Natural killer cell treated with Interleukin-12 subunit alpha and Interleukin-12 subunit beta and Interleukin-15 and Interleukin-18, amount 100 ng/mL, for 72 hours (primary cell): ENCODE measurements around the gene RPL38. TPM values are rescaled to one million over a fixed set of nuclear protein-coding genes. Genes with fewer than 3 reads are reported as not detected.
A peak's percentile ranks its signal among the peaks of the same experiment; 100 is the strongest.

Experiments
- ATAC-seq, 2 donors: fragments of 150-1000 bp; cut with Tn5 transposase in 1 of 2; sonication (Bioruptor Pico), chemical (Tn5 transposase) in 1 of 2; 2 replicates each; pipeline ENCODE4 v1.10.0; 2021
- DNase-seq: peaks from one replicate; pipeline ENCODE4 v3.0.0; 2022; ENCODE audit warnings: low spot score
- H3K27ac Mint-ChIP-seq, 2 donors: 1 replicate in 1 of 2; 2 replicates in 1 of 2; pipeline ENCODE4 v1.8.0; 2022; ENCODE audit warnings: mixed read lengths in 2 of 2, mild to moderate bottlenecking in 1 of 2, moderate library complexity in 1 of 2
- H3K27me3 Mint-ChIP-seq, 2 donors: 1 replicate in 1 of 2; 2 replicates in 1 of 2; pipeline ENCODE4 v1.8.0; 2022; ENCODE audit warnings: mixed read lengths in 2 of 2
- H3K36me3 Mint-ChIP-seq: one replicate; pipeline ENCODE4 v1.8.0; 2022; ENCODE audit warnings: mixed read lengths
- H3K4me1 Mint-ChIP-seq, 2 donors: 1 replicate in 1 of 2; 2 replicates in 1 of 2; pipeline ENCODE4 v1.8.0; 2022; ENCODE audit warnings: low read depth in 2 of 2, mixed read lengths in 2 of 2, mild to moderate bottlenecking in 1 of 2
- H3K4me3 Mint-ChIP-seq: one replicate; pipeline ENCODE4 v1.8.0; 2022; ENCODE audit warnings: mixed read lengths
- H3K9me3 Mint-ChIP-seq: 2 replicates; pipeline ENCODE4 v1.8.0; 2022; ENCODE audit warnings: mixed read lengths
- total RNA-seq, 2 donors: library from RNA; stranded (reverse); gene quantifications; one replicate each; pipeline ENCODE4 v1.2.3, GENCODE V29; 2022

RPL38 gene
- total RNA-seq, 2 donors from 2014 or later: 593 to 982 TPM

DNA sequence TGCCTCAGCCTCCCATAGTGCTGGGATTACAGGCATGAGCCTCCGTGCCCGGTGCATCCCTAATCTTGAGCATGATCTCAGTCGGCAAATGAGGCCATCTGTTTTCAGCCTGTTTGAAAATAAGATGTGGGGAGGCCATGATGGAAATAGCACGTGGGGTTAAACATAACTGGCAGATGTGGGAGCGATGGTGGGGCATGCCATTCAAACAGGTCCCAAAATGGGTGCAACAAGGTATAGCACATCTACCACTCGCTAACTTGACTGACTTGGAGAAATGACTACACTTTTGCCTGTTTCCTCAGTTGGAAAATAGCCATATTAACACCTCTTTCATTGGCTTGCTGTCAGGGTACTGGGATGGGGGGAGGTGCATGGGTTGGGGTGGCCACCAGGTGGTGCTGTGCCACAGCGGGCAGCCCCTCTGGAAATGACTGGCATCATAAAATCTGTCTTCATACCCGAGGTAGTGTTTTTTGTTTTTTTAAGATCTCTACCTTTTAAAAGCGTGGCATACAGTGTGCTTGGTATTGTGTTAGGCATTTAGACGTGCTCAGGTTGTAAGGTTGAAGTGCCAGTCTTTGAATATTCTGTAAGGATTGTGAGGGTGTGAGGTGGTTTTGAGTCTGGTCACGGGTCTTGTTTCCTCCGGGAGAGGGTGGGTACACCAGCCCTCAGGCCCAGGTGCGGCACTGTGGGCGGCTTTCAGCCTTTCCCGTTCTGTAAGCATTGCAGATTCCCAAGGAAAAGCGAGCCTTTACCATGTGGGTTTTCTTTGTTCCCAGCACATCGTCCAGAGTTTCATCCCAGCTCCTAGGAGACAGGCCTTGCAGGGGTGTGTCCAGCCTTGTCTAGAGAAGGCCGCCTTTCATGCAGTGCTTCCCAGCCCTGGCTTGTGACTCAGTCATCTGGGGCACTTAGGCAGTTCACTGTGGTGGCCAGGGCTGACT lies 7.0 kb downstream of the RPL38 start:
- Mint-ChIP-seq H3K4me1 (peaks cover 43 to 48% of the 10 kb centered on the region in 2 donors), H3K27ac (peak overlapping the region in 1 of 2 donors; percentile 34), H3K9me3 (no peaks in the 10 kb centered on the region), H3K27me3 (no peaks in the 10 kb centered on the region), H3K36me3 (peaks cover 18% of the 10 kb centered on the region), H3K4me3 (no peak overlapping the region)
- DNase-seq: peak; percentile 77
- ATAC-seq: peak; percentile 50 to 53

DNA sequence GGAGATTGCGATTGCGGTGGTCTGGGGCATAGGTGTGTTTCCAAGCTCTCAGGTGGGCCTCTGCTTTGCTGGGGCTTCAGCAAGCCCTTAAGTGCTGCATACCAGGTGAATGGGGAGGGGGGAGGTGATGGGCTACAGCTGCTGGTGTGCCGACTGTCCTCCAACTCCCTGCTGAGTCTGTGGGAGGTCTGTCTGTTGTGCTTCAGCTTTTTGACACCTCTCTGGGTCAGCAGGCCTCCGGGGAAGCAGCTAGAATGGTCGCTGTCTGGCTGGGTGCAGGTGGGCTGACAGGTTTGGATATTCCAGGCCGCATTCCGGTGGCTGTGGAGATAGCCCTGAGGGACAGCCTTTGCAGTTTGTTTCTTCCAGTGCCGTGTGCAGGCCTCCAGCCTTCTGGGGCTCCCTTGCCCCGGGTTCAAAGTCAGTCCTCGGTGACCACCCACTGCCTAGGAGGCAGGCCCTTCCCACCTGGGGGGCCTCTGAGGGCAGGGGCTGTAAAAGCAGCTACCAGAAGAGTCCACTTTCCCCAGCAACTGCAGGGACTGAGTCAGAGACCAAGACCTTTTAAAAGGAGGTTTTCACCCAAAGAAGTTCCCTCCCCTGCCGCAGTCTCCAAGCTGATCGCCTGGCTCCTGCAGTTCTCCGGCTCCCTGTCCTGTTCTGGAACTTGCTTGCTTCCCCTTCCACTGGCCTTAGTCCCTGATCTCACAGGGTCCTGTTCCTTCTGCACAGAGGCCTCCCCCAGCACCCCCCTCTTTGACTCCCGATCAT lies 7.8 kb downstream of the RPL38 start:
- H3K4me1 Mint-ChIP-seq: peaks cover 41 to 44% of the 10 kb centered on the region in 2 donors
- H3K36me3 Mint-ChIP-seq: peaks cover 18% of the 10 kb centered on the region
- no peaks in the 10 kb centered on the region for H3K9me3 Mint-ChIP-seq

DNA sequence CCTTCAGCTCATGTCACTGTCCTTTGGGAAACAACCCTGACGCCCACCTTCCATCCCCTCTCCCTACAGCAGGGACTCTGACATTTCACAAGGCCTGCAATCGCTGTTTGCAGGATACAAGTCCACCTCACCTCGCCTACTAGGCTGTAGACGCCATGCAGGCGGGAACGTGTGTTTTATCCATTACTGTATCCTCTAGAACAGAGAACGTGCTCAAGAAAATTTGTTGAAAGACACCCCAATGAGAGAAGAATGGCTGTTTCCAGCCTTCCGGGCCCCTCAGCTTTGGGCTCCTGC lies 8.4 kb downstream of the RPL38 start:
- Mint-ChIP-seq H3K27me3 (no peaks in the 10 kb centered on the region), H3K9me3 (no peaks in the 10 kb centered on the region), H3K4me1 (peaks cover 40 to 41% of the 10 kb centered on the region in 2 donors), H3K4me3 (peak overlapping the region; percentile 77), H3K36me3 (peaks cover 18% of the 10 kb centered on the region), H3K27ac (peak overlapping the region in 1 of 2 donors; percentile 51)
- no peak for DNase-seq
- ATAC-seq: no peak

More for the DNA sequence above, 7.8 kb downstream of the RPL38 start:
- DNase-seq: no peak
- Mint-ChIP-seq H3K27ac (peak overlapping the region in 1 of 2 donors; percentile 51), H3K4me3 (peak overlapping the region; percentile 77), H3K27me3 (no peaks in the 10 kb centered on the region)
- no peak for ATAC-seq

DNA sequence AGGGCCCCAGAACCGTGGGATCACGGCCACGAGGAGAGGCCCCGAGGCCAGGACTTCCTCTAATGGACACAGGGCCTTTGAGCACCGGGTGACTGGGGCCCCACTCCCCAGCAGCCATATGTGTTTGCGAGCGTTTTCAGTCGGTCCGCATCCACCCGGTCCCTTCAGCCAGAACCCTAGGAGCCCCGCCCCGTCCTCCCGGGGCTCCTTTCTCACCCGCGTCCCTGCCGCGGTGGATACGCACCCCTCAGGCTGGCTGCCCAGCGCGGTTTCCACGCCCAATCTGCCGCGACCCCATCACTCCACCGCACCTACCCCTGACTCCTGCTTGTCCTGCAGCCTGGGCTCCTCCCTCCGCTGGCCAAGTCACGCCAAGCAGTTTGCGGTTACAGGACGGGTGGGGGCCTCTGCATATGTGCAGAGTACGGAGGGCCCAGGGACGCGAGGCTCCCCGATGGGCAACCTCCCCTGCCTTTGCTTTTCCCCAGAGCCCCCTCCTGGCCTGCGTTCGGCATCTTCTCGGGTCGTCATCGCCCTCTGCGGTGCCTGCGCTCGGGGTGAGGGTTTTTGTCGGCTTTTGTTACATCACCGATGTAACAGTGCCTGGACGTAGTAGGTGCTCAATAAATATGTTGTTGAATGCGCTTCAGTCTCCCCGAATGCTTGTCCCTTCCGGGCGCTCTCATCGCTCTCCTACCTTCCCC lies 8.9 kb downstream of the RPL38 start:
- Mint-ChIP-seq H3K36me3 (peaks cover 18% of the 10 kb centered on the region), H3K4me3 (peak overlapping the region; percentile 77), H3K9me3 (no peaks in the 10 kb centered on the region), H3K4me1 (peaks cover 40 to 41% of the 10 kb centered on the region in 2 donors), H3K27me3 (no peaks in the 10 kb centered on the region), H3K27ac (peak overlapping the region; percentile 51 to 71)
- DNase-seq (no peak), ATAC-seq (peak; percentile 3 to 22)

DNA sequence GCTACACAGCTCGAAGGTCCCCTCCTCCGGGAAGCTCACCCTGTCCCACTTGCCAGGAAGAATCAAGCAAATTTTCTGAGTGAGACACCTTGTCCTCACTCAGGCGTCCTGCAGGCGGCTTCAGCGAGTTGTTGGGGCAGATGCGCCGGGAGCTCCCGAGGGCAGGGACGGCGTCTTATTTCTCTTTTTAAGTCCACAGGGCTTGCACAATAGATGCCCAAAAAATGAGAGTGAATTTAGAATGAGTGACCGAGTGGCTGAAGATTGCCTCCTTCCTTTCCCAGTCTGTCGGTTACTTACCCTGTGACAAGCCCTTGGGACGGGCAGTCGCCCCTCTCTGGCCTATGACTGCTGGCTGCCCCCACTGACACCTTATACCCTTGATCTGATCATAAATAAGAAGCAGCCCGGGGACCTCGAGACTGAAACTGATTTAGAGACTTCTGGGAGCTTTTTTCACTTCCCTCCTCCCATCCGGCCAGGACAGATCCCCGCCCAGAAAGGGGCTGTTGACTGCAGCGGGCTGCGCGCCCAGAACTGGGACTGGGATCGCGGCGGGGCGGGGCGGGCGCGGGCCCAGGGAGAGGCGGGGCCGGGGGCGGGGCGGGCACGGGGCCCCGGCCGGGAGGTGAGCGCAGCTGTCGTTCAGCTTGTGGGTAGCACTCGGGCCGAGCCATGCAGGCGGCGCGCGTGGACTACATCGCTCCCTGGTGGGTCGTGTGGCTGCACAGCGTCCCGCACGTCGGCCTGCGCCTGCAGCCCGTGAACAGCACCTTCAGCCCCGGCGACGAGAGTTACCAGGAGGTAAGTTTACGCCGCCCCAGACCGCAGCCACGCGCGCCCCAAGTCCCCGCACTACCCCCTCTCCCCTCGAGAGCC lies 9.7 kb downstream of the RPL38 start, which contains the start of gene TTYH2:
Gene TTYH2, plus strand, starts transcription at position 659 of the 879 bp plus-strand sequence. Its CDS starts 17 bp downstream, at position 676.
- peaks cover 37 to 40% of the 10 kb centered on the region in 2 donors for H3K4me1 Mint-ChIP-seq
- peak within 1 kb of the TSS; percentile 77 for H3K4me3 Mint-ChIP-seq
- H3K9me3 Mint-ChIP-seq: no peaks in the 10 kb centered on the region
- ATAC-seq (peak; percentile 80 to 87), DNase-seq (peak; percentile 79)
- no peaks in the 10 kb centered on the region for H3K27me3 Mint-ChIP-seq
- H3K27ac Mint-ChIP-seq: peak within 1 kb of the TSS; percentile 51 to 71
- peaks cover 18% of the 10 kb centered on the region for H3K36me3 Mint-ChIP-seq

DNA sequence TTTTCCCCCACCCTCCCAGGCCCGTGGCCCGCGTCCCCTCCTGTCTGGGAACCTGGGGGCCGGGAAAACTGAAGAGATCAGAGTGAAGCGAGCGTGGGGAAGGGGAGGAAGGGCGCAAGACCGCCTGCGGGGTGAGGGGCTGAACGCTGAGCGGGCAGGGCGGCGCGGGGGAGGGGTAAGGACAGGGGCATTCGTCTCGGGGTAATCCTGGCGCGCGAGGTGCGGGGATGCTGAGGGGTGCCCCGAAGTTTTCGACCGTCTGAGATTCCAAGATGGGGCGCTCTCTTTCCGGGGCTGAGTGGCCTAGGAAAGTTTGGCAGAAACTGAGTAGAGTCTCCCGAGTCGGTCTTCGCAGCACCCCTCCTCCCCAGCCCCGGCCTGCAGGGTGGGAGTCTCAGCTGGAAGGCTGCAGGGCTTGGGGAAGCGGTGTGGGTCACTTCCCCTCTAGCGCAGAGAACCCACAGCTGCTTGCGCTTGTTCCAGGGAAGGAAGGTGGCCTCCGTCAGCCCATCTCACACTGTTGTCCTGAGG lies 10.4 kb downstream of the RPL38 start:
- no peaks in the 10 kb centered on the region for H3K27me3 Mint-ChIP-seq

DNA sequence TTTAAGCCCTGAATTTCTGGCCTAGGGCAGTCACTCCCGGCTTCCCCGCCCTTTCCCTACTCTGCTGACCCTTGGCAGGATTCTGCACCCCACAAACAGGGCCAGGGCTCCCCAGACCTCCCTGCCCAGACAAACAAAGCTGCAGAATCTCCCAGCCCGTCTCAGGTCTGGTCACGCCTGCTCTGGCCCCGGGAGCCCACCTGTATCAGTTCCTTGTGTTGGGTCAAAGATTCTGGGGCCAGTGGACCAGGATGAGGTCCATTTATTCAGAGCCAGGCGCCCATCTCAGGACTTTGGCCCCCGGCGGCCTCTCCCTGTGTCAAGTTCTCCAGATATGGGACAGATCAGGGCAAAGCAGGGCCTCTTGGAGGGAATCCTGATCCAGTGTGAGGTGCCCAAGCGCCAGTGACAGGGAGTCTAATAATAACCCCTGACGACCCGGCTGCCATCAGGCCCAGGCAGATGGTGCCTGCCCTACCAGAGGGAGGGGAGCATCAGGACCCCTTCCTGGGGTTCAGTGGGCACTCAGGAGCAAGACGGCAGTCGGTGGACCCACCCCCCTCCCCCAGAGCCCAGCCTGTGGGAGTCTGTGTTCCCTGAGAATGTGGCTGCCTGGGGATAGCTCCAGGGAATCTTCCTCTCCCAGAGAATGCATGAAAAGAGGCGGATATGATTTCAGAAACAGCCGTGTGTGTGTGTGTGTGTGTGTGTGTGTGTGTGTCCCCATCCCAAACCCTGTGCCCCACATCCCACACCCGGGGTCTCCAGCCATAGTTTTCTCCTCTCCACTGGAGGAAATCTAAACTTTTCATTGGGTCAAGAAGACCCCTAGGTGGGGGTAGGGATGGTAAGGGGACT lies 11.2 kb downstream of the RPL38 start:
- Mint-ChIP-seq H3K27me3 (no peaks in the 10 kb centered on the region), H3K9me3 (no peaks in the 10 kb centered on the region), H3K4me3 (peak overlapping the region; percentile 77), H3K27ac (no peak overlapping the region), H3K36me3 (peaks cover 10% of the 10 kb centered on the region), H3K4me1 (peaks cover 33% of the 10 kb centered on the region in 2 donors)
- ATAC-seq (no peak), DNase-seq (no peak)

More for the DNA sequence above, 10.4 kb downstream of the RPL38 start:
- Mint-ChIP-seq H3K4me3 (peak overlapping the region; percentile 77), H3K4me1 (peaks cover 35 to 36% of the 10 kb centered on the region in 2 donors), H3K27ac (peak overlapping the region; percentile 51 to 71), H3K9me3 (no peaks in the 10 kb centered on the region), H3K36me3 (peaks cover 15% of the 10 kb centered on the region)
- no peak for DNase-seq
- ATAC-seq: no peak

DNA sequence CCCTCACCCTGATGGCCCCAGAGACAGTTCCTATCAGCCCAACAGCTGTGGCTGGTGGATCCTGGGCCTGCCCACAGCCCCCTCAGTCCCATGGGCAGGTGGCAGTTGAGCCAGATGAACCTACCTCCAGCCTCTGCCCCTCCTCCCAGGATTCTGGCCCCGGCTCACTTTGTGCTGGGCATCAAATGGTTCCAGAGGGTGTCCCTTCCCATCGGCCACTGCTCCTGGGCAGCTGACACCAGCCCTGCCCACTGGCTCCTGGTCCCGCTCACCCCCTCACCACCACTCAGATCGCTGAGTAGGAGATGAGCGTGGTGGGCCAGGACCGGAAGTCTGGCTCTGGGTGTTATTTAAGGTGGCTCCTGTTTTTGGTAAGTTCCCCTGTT lies 11.9 kb downstream of the RPL38 start:
- H3K4me3 Mint-ChIP-seq: peak overlapping the region; percentile 42

DNA sequence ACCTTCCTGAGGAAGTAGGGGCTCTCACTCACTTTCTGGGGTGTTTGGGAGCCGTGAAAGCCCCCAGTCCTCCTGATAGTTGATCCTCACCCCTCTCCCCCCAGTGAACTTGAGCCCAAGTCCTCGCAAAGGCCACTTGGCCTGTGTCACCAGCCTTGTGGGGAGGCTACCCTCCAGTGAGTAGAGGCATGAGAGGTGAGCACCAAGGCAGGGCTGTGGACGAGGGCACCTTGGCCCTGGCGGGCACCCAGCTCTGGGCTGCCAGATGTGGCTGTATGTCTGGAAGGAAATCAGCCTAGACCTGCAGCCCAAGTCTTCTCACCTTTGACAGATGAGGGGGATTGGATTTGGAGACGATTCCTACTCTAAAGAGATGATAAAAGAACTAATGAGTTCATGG lies 13.0 kb downstream of the RPL38 start:
- no peaks in the 10 kb centered on the region for H3K36me3 Mint-ChIP-seq
- no peaks in the 10 kb centered on the region for H3K9me3 Mint-ChIP-seq
- H3K4me1 Mint-ChIP-seq: peaks cover 25 to 27% of the 10 kb centered on the region in 2 donors

More for the DNA sequence above, 11.9 kb downstream of the RPL38 start:
- DNase-seq (no peak), ATAC-seq (no peak)
- Mint-ChIP-seq H3K4me1 (peaks cover 30 to 31% of the 10 kb centered on the region in 2 donors), H3K27ac (no peak overlapping the region), H3K9me3 (no peaks in the 10 kb centered on the region), H3K36me3 (peaks cover 4% of the 10 kb centered on the region), H3K27me3 (no peaks in the 10 kb centered on the region)

DNA sequence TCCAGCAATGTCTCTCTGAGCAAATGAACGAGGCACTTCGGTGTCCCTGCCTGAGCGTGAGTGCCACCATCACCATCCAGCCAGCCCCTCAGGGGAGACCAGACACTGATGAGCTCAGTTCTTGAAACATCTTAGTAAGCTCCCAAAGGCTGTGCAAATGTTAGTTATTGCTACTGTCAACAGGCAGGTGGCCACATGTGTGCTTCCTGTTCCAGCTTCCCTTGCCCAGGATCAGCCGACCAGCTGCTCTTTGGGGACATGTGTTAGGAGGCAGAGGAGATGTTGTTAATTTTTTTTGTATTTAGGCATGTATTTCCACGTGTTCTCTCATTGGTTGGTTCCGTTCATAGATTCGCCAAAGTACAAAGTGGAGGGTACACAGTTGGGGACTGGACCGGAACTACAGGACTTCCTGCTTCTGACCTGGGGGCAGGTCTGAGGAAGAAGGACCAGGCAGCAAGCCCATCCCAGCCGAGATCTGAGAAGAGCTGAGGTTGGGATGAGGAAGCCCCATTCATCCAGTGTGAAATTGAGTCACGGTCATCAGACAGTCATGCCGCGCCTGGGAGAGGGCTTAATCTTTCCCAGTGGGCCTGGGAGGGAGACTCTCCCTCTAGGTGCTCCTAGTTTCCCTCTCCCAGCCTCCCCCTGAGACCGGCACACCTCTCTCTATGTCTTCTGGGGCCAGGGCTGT lies 13.7 kb downstream of the RPL38 start:
- no peak overlapping the region for H3K4me3 Mint-ChIP-seq
- ATAC-seq (no peak), DNase-seq (no peak)
- no peaks in the 10 kb centered on the region for H3K27me3 Mint-ChIP-seq
- no peaks in the 10 kb centered on the region for H3K9me3 Mint-ChIP-seq
- no peaks in the 10 kb centered on the region for H3K36me3 Mint-ChIP-seq
- H3K27ac Mint-ChIP-seq: no peak overlapping the region
- peaks cover 20 to 22% of the 10 kb centered on the region in 2 donors for H3K4me1 Mint-ChIP-seq

More for the DNA sequence above, 13.0 kb downstream of the RPL38 start:
- no peak for DNase-seq
- Mint-ChIP-seq H3K4me3 (no peak overlapping the region), H3K27ac (no peak overlapping the region), H3K27me3 (no peaks in the 10 kb centered on the region)
- ATAC-seq: no peak

DNA sequence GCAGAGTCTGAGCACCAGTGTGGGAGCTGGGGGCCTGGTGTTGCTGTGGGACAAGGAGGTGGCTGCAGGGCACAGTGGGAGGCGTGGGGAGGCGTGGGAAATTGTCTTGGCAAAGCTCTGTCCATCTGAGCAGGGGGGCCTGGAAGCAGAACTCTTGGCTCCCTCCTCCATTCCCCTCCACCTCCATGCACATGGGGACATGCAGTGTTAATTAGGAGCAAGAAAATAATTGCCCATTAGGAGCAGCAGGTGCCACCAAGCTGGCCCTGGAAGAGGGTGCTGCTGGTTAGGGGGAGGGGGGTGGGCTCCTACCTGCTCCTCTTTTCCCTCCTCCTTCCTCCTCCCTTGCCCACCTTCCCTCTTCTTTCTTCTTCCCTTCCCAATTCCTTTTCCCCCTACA lies 14.4 kb downstream of the RPL38 start:
- Mint-ChIP-seq H3K4me3 (no peak overlapping the region), H3K36me3 (no peaks in the 10 kb centered on the region), H3K9me3 (no peaks in the 10 kb centered on the region), H3K27me3 (no peaks in the 10 kb centered on the region), H3K27ac (no peak overlapping the region), H3K4me1 (peaks cover 13 to 16% of the 10 kb centered on the region in 2 donors)
- DNase-seq (no peak), ATAC-seq (no peak)
